Left ventricle myocardium inferior (tissue), 1 donor: ENCODE results near the gene ZNF418. TPM values are rescaled to one million over a fixed set of nuclear protein-coding genes. Genes with fewer than 3 reads are reported as not detected.

Experiments
- DNase-seq: peaks from one replicate; pipeline ENCODE4 v3.0.0-alpha.2; 2020
- H3K27ac ChIP-seq: fragments of 200-600 bp; replicated peaks from 2 replicates; pipeline ENCODE4 v1.8.0; 2021
- H3K27me3 ChIP-seq: fragments of 200-600 bp; 2 replicates; pipeline ENCODE4 v1.8.0; 2021; ENCODE audit warnings: low read depth
- H3K36me3 ChIP-seq: fragments of 200-600 bp; 2 replicates; pipeline ENCODE4 v1.8.0; 2021
- H3K4me1 ChIP-seq: fragments of 200-600 bp; 2 replicates; pipeline ENCODE4 v1.8.0; 2021
- H3K4me3 ChIP-seq: fragments of 200-600 bp; 2 replicates; pipeline ENCODE4 v1.8.0; 2021; ENCODE audit warnings: mild to moderate bottlenecking, moderate library complexity
- H3K9me3 ChIP-seq: fragments of 200-600 bp; replicated peaks from 2 replicates; pipeline ENCODE4 v1.8.0; 2021
- CTCF ChIP-seq: fragments of 200-600 bp; IDR thresholded peaks from 2 replicates; pipeline ENCODE4 v1.8.0; 2021; ENCODE audit warnings: antibody characterized with exemption, mild to moderate bottlenecking, borderline replicate concordance
- intact Hi-C: fragments of 100-400 bp; cut with micrococcal nuclease; formaldehyde crosslinking; loops from one replicate; pipeline ENCODE4 v1.11.0; 2022
- total RNA-seq: library from RNA; stranded (reverse); fragmentation: NEBNext Ultra II Directional; extraction: Animal tissue kit (Norgen Biotek cat#: 25700); gene quantifications from one replicate; pipeline ENCODE4 v1.2.1, GENCODE V29; 2021
- donor health status: DM: no; HTN: yes; CAD: no; lungs with severe emphysema.

The ZNF418 gene
- total RNA-seq, 1 donor from 2014 or later: 10.9 TPM

- peaks cover 77% of the 10 kb centered on the region for H3K36me3 ChIP-seq
Measured at GRCh38 chr19:57872450-57872849, 62.8 kb downstream of the ZNF418 start.

More at GRCh38 chr19:57872450-57872849, 62.8 kb downstream of the ZNF418 start:
- no peak overlapping the region for H3K4me3 ChIP-seq
- peaks cover 8% of the 10 kb centered on the region for H3K4me1 ChIP-seq
- TF ChIP-seq CTCF: no peak
- no peaks in the 10 kb centered on the region for H3K27me3 ChIP-seq
- H3K9me3 ChIP-seq: peaks cover 97% of the 10 kb centered on the region
- H3K27ac ChIP-seq: no peak overlapping the region
- intact Hi-C loops: no loop called here
- DNase-seq: no peak

Other genes with a start within 250 kb of the ZNF418 start
- gene ZNF154, start 226.2 kb downstream of the ZNF418 start, total RNA-seq: 4.8 TPM
- 9.3 TPM for gene ZNF671, start 207.8 kb downstream of the ZNF418 start, total RNA-seq
- gene ZNF776, start 188.6 kb downstream of the ZNF418 start, total RNA-seq: 12.9 TPM
- 12.0 TPM for gene ZNF586, start 165.7 kb downstream of the ZNF418 start, total RNA-seq
- gene ZNF552, start 120.5 kb downstream of the ZNF418 start, total RNA-seq: 3.9 TPM
- gene ZNF587B, start 105.1 kb downstream of the ZNF418 start, total RNA-seq: 6.7 TPM
- gene ZNF587, start 85.5 kb downstream of the ZNF418 start, total RNA-seq: 20.0 TPM
- 11.2 TPM for gene ZNF814, start 46.4 kb downstream of the ZNF418 start, total RNA-seq
- gene ZNF417, start 18.8 kb downstream of the ZNF418 start, total RNA-seq: 10.6 TPM
- gene ZNF256, start 12.3 kb upstream of the ZNF418 start, total RNA-seq: 10.8 TPM
- gene C19orf18, start 39.1 kb upstream of the ZNF418 start, total RNA-seq: 2.1 TPM
- 13.7 TPM for gene ZNF606, start 67.4 kb upstream of the ZNF418 start, total RNA-seq
- gene ZSCAN1, start 98.6 kb upstream of the ZNF418 start, total RNA-seq: not detected
- gene ZNF135, start 123.9 kb upstream of the ZNF418 start, total RNA-seq: 3.8 TPM
- 76.1 TPM for gene ZSCAN18, start 162.8 kb upstream of the ZNF418 start, total RNA-seq
- gene ZNF329, start 215.4 kb upstream of the ZNF418 start, total RNA-seq: 7.8 TPM
- gene ZNF274, start 247.7 kb upstream of the ZNF418 start, total RNA-seq: 19.3 TPM